Globus pallidus (tissue), 1 donor: ENCODE results near the gene LCORL.
"Not testable (repeated sequence)": the region's sequence is repeated elsewhere in the genome, so short reads cannot be mapped to it uniquely, and the experiment has no call there.

Source experiments
- DNase-seq: peaks from one replicate; pipeline ENCODE4 v3.0.0-alpha.2; 2015; ENCODE audit warnings: low spot score

The LCORL gene

GRCh38 chr4:17932041-17932440, 89.5 kb downstream of the LCORL start:
- DNase-seq, result no peak

- no peak for DNase-seq
Measured at GRCh38 chr4:17930256-17930655, 91.3 kb downstream of the LCORL start.

- no peak for DNase-seq
Measured at GRCh38 chr4:17924189-17924588, 97.4 kb downstream of the LCORL start.

- no peak for DNase-seq
Measured at GRCh38 chr4:17921451-17921850, 100.1 kb downstream of the LCORL start.

GRCh38 chr4:17920681-17921080, 100.9 kb downstream of the LCORL start:
- DNase-seq, result no peak

- no peak for DNase-seq
Measured at GRCh38 chr4:17915439-17915838, 106.1 kb downstream of the LCORL start.

- DNase-seq, result peak; percentile 24
Measured at GRCh38 chr4:17912011-17912410, 109.5 kb downstream of the LCORL start.

- DNase-seq, result no peak
Measured at GRCh38 chr4:17911608-17912007, 109.9 kb downstream of the LCORL start.

- DNase-seq, result no peak
Measured at GRCh38 chr4:17898553-17899055, 123.0 kb downstream of the LCORL start.

- DNase-seq, result no peak
Measured at GRCh38 chr4:17895481-17895880, 126.1 kb downstream of the LCORL start.

- no peak for DNase-seq
Measured at GRCh38 chr4:17894421-17894820, 127.1 kb downstream of the LCORL start.

- no peak for DNase-seq
Measured at GRCh38 chr4:17889692-17890091, 131.9 kb downstream of the LCORL start.

- no peak for DNase-seq
Measured at GRCh38 chr4:17884511-17884910, 137.0 kb downstream of the LCORL start.

GRCh38 chr4:17884063-17884462, 137.5 kb downstream of the LCORL start:
- no peak for DNase-seq

GRCh38 chr4:17877661-17878060, 143.9 kb downstream of the LCORL start:
- DNase-seq, result peak; percentile 1

GRCh38 chr4:17876943-17877342, 144.6 kb downstream of the LCORL start:
- DNase-seq, result no peak

- DNase-seq, result no peak
Measured at GRCh38 chr4:17875402-17876070, 146.0 kb downstream of the LCORL start.

GRCh38 chr4:17869327-17869726, 152.2 kb downstream of the LCORL start:
- DNase-seq, result no peak

GRCh38 chr4:17867276-17867675, 154.3 kb downstream of the LCORL start:
- DNase-seq, result no peak

- no peak for DNase-seq
Measured at GRCh38 chr4:17866810-17867209, 154.7 kb downstream of the LCORL start.

GRCh38 chr4:17865866-17866363, 155.6 kb downstream of the LCORL start:
- DNase-seq, result no peak

- DNase-seq, result not testable (repeated sequence)
Measured at GRCh38 chr4:17861906-17862305, 159.6 kb downstream of the LCORL start.

- no peak for DNase-seq
Measured at GRCh38 chr4:17859793-17860406, 161.7 kb downstream of the LCORL start.

- no peak for DNase-seq
Measured at GRCh38 chr4:17854036-17854435, 167.5 kb downstream of the LCORL start.
